HG03354 (cell line): ENCODE results near the gene SPATA31C1.
"Not testable (repeated sequence)": the region's sequence is repeated elsewhere in the genome, so short reads cannot be mapped to it uniquely, and the experiment has no call there.

Experiments
- ATAC-seq: cut with Tn5 transposase; IDR thresholded peaks from one replicate; pipeline ENCODE4 v1.9.1; 2021; ENCODE audit warnings: mild to moderate bottlenecking; ENCODE audit not compliant: unreplicated experiment, poor library complexity, severe bottlenecking

SPATA31C1 gene

GRCh38 chr9:87917662-87918061 is at the start of gene SPATA31C1:
TSS of gene SPATA31C1 (plus strand) at chr9:87917962.
- ATAC-seq: not testable (repeated sequence)

DNA sequence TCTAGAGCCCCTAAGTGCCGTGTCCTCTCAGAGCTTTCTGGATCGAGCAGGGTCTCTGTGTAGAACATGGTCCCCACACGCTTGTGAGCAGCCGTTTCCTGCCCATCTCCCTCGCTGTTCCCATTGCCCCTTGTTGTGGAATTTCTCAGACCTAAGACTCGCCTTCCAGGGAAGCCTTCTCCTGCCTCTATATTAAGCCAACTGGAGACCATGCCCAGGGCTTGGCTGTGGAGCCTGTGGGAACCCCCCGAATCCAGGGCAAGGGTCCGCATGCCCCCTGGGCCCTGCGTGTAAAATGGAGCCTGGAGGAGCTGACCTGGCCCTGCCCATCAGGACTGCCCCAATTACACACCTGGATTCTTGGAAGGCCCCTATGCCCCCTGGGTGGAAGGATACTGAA is 49.6 kb upstream of the SPATA31C1 start:
- ATAC-seq: no peak

GRCh38 chr9:87868635-87869034 is 49.1 kb upstream of the SPATA31C1 start:
- no peak for ATAC-seq

GRCh38 chr9:87869082-87869481 is 48.7 kb upstream of the SPATA31C1 start:
- no peak for ATAC-seq

DNA sequence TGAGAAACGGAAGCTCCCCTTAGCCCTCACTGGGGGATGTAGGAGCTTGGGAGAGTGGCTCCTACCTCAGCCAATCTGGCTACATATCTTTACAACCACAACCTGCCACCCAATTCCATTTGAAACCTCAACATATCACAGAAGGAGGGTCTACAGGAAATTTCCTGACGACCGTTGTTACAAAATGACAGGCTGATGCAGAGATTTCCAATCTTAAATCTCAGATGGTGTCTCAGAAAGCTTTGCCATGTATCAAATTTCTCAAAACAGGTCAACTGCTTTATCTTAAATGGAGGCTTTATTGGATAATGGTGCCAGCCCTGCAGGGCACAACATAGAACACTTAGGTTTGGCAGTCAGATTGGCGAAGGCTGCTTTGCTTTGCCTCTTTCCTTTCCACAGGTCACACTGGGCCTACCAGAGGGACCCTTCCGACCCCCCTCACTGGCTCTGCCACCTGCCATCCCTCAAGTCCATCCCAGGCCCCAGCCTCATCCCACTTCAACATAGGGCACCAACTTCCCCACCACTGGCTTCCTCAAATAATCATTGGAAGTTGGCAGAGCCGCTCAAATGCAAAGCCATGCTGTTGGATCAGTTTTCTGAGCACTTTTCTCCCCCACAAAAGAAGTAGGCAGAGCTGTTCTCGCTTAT is 46.2 kb upstream of the SPATA31C1 start:
- ATAC-seq: no peak

GRCh38 chr9:87872079-87872624 is 45.6 kb upstream of the SPATA31C1 start:
- no peak for ATAC-seq

DNA sequence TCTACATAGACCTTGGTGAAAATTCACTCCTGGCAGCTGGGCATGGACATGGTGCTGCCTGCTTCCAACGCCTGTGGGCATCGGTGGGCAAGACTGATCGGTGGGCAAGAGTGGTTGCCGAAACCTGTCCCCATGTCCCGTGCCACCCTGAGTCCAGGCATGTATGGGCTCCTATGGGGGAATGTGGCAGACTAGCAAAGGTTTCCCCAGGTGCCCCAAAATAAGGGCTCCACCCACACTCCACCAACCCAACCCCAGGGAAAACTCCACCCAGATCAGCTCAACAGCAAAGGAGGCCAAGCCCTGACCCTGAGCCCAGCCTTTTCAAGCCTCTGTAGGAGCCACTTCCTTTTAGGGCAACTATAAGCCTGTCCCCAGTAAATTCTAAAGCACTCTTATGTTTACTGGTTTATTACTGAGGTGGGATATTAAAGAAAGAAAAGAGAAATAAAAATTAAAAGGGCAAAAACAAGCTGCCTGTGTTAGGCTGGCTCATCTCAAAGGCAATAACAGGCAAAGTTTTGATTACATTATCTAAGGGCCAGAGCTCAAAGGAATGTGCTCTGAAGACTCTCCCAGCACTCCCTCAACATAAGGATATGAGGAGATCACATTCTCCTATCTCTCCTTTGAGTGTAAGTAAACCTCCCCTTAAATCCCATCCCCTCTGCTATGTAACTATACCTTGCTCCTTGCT is 44.0 kb upstream of the SPATA31C1 start:
- no peak for ATAC-seq

- ATAC-seq: no peak
Observed at GRCh38 chr9:87874304-87874623, 43.5 kb upstream of the SPATA31C1 start.

GRCh38 chr9:87875060-87875459 is 42.7 kb upstream of the SPATA31C1 start:
- ATAC-seq: no peak

GRCh38 chr9:87875831-87876545 is 41.8 kb upstream of the SPATA31C1 start:
- ATAC-seq: no peak

DNA sequence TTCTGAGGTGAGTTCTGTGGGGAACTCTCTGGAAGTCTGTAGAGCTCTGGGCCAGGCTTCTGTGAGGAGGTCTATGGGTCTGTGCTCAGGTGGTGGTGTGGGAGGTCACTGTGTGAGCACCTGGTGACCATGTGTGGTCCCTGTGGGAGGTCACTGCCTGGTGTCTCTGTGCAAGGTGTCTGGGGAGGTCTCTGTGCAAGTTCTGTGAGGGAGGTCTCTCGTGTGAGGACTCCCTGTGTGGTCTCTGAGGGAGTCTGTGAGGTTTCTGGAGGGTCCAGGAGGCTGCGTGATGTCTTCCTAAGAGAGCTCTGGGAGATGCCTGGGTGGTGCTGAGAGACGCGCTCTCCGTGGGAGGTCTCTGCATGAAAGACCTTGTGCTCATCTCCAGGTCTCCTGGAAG is 41.1 kb upstream of the SPATA31C1 start:
- no peak for ATAC-seq

DNA sequence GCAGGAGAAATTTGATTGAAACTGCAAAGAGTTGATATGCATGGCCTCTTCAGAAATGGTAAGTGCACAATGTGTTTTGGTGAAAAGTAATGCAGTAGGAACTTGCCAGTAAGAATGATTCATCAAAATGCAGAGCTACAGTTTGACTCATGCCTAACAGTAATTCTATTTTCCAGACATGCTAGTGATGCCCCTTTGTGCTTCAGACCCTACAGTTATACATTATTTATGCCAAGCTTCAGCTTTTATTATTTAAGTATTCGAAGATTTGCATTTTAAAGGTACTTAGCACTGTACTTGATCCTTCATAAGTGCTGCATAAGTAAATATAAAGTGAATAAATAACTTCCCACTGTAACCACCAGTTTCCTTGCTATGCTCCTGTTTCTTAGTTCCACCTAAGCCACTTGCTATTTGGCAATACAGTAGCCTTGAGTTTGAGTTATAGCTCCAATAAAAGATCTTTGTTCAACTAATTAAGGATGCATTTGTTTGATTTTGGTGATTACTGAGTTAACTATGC is 38.7 kb upstream of the SPATA31C1 start:
- no peak for ATAC-seq

GRCh38 chr9:87880116-87880515 is 37.6 kb upstream of the SPATA31C1 start:
- no peak for ATAC-seq

- ATAC-seq: no peak
Observed at GRCh38 chr9:87880683-87881082, 37.1 kb upstream of the SPATA31C1 start.

DNA sequence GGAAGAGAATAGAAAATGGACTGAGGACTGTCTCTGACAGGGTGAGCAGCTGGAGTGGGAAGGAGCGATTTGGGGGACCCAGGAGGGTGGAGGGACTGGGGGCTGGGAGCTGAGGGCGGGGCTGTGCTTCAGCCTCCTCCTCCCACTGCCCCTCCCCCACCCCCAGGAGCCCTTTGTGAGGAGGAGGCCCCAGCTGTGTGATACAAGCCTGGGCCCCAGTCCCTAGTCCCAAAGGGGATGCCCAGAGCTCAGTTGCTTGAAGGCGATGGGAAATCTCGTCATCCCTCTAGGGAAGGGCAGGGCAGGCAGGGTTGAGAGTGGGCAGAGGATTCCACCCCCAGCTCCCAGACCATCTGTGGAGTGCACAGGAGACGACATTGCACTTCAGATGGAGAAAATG is 35.1 kb upstream of the SPATA31C1 start, which contains the start of gene SPATA31E1:
TSS of gene SPATA31E1 (plus strand) at position 251 of the 400 bp plus-strand sequence. CDS start at position 266, 15 bp downstream.
- no peak for ATAC-seq

GRCh38 chr9:87883274-87883673 is 34.5 kb upstream of the SPATA31C1 start:
- ATAC-seq: no peak

DNA sequence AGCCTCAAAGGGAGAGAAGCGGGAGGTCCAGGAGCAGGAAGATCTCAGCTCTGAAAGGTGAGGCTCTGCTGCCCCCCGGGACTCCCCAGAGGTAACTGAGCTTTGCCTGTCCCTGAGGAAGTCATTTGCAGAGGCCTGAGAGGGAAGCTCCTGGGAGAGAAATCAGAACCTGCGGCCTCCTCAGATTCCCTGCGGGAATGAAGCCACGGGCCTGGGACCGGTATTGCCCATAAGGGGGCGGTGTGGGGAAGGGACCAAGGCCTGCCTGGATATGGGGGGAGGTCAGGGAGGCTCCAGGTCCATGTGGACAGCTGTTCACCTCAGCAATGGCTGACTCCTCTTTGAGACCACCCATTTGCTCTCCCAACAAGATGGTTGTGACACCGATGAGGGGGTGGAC is 33.8 kb upstream of the SPATA31C1 start:
- no peak for ATAC-seq

DNA sequence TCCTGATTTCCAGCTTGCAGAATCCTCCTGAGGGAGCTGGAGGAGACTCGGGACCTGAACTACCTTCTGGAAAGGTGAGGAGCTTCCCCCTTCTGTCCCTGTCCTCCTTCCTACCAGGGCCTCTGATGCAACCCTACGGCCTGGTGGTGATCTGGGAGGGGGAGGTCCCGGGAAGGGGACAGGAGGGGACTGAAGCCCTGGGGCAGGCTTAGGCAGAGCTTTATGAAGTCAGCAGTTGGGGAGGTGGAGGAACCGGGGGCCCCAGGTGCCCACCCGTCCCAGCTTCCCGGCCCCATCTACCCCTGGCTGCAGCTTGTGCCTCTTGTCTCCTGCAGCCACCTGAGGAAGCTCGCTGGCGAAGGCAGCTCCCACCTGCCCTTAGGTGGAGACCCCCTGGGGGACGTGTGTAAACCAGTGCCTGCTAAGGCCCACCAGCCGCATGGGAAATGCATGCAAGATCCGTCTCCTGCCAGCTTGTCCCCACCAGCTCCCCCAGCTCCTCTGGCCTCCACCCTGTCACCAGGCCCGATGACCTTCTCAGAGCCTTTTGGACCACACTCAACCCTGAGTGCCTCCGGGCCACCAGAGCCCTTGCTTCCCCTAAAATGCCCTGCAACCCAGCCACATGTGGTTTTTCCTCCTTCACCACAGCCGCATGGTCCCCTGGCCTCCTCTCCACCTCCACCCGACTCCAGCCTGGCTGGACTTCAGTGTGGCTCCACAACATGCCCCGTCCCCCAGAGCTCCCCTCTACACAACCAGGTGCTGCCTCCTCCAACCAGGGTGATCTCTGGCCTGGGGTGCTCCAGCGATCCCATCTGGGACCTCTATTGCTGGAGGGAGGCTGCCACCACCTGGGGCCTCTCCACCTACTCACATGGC is 32.9 kb upstream of the SPATA31C1 start:
- ATAC-seq: no peak

- ATAC-seq: no peak
Observed at GRCh38 chr9:87885484-87886189, 32.1 kb upstream of the SPATA31C1 start.
